Measurements from ENCODE around the gene SH2D2A. TPM values are rescaled to one million over a fixed set of nuclear protein-coding genes. Genes with fewer than 3 reads are reported as not detected.

SH2D2A gene
- total and polyA plus RNA-seq, 9 donors: 0.19 to 2.8 (median 0.77) TPM

- no peak overlapping the region for H3K27ac ChIP-seq
- H3K27me3 ChIP-seq: no peaks in the 10 kb centered on the region
- DNase-seq: peak in 1 of 5 donors; percentile 9
- 66 to 69% (median 68%) methylated on average over 7 of the region's 7 CpGs for WGBS, 3 donors
- TF ChIP-seq CTCF (IDR thresholded peaks at IDR 0.05): no peak
- no peak for TF ChIP-seq POLR2A (IDR thresholded peaks at IDR 0.05)
- no peak for TF ChIP-seq EP300 (IDR thresholded peaks at IDR 0.05)
- H3K4me1 ChIP-seq (ENCODE audit: insufficient read depth): peaks cover 12% of the 10 kb centered on the region
- intact Hi-C loops (cut with DNase I): no loop called here
- H3K36me3 ChIP-seq: no peaks in the 10 kb centered on the region
- no peak overlapping the region for H3K4me3 ChIP-seq
- no peaks in the 10 kb centered on the region for H3K9me3 ChIP-seq
Observed at GRCh38 chr1:156809711-156810366, 6.8 kb downstream of the SH2D2A start.

- H3K27ac ChIP-seq: no peak overlapping the region
- H3K9me3 ChIP-seq: no peaks in the 10 kb centered on the region
- TF ChIP-seq CTCF (IDR thresholded peaks at IDR 0.05): no peak
- no peak for TF ChIP-seq EP300 (IDR thresholded peaks at IDR 0.05)
- no peak for TF ChIP-seq POLR2A (IDR thresholded peaks at IDR 0.05)
- H3K27me3 ChIP-seq: no peaks in the 10 kb centered on the region
- 69 to 78% (median 73%) methylated on average over 9 to 10 of the region's 10 CpGs for WGBS, 3 donors
- intact Hi-C loops (cut with DNase I): no loop called here
- no peak for DNase-seq
- H3K36me3 ChIP-seq: no peaks in the 10 kb centered on the region
- no peak overlapping the region for H3K4me3 ChIP-seq
- H3K4me1 ChIP-seq (ENCODE audit: insufficient read depth): peaks cover 12% of the 10 kb centered on the region
Observed at GRCh38 chr1:156809281-156809680, 7.4 kb downstream of the SH2D2A start.

- Histone ChIP-seq H3K36me3 (no peaks in the 10 kb centered on the region), H3K4me3 (no peak overlapping the region), H3K9me3 (no peaks in the 10 kb centered on the region), H3K4me1 (ENCODE audit: insufficient read depth) (peaks cover 7% of the 10 kb centered on the region), H3K27me3 (no peaks in the 10 kb centered on the region), H3K27ac (no peak overlapping the region)
- no peak for DNase-seq
- WGBS, 3 donors: 87 to 89% (median 87%) methylated on average over 16 of the region's 16 CpGs
- intact Hi-C loops (cut with DNase I): no loop called here
- TF ChIP-seq EP300 (IDR thresholded peaks at IDR 0.05): no peak
- TF ChIP-seq CTCF (IDR thresholded peaks at IDR 0.05): no peak
- TF ChIP-seq POLR2A (IDR thresholded peaks at IDR 0.05): no peak
Observed at GRCh38 chr1:156808186-156809030, 8.2 kb downstream of the SH2D2A start.

DNA sequence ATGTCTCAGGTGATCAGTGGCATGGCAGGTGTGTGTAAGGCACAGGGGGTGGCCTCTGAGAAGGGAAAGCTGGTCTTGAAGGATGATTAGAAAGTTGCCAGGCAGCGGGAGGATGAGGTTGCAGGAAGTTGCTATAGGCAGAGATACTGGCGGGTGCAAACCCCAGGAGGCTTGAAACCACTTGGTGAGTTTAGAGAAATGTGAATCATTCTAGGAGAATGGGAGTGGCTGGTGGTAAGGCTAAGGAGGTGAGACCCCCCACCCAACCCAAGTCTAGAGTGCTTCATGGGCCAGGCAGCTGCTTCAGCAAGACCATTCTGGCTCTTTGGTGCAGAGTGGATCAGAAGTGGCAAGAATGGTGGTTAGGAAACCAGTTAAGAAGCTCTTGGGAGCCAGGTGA lies 9.0 kb downstream of the SH2D2A start:
- no peaks in the 10 kb centered on the region for H3K36me3 ChIP-seq
- intact Hi-C loops (cut with DNase I): no loop called here
- 95 to 100% (median 96%) methylated on average over 2 of the region's 2 CpGs for WGBS, 3 donors

More for the DNA sequence above, 9.0 kb downstream of the SH2D2A start:
- Histone ChIP-seq H3K4me3 (no peak overlapping the region), H3K27me3 (no peaks in the 10 kb centered on the region), H3K4me1 (ENCODE audit: insufficient read depth) (peaks cover 6% of the 10 kb centered on the region), H3K27ac (no peak overlapping the region), H3K9me3 (no peaks in the 10 kb centered on the region)
- no peak for TF ChIP-seq EP300 (IDR thresholded peaks at IDR 0.05)
- TF ChIP-seq CTCF (IDR thresholded peaks at IDR 0.05): no peak
- no peak for TF ChIP-seq POLR2A (IDR thresholded peaks at IDR 0.05)
- DNase-seq: no peak
